Large intestine (tissue), 3 donors: ENCODE measurements around the gene SCAMP3. TPM values are rescaled to one million over a fixed set of nuclear protein-coding genes. Genes with fewer than 3 reads are reported as not detected.

Experiments
- DNase-seq, 2 donors: peaks; one replicate each; pipeline versions ENCODE4 v3.0.0 to v3.0.0-alpha.2; 2013
- H3K27ac ChIP-seq: one replicate; pipeline ENCODE4 v1.5.1; 2013; ENCODE audit warnings: low read length
- H3K27me3 ChIP-seq: 2 replicates; pipeline ENCODE4 v1.6.1; 2013; ENCODE audit warnings: low read length; ENCODE audit not compliant: control insufficient read depth, insufficient read depth
- H3K36me3 ChIP-seq: 2 replicates; pipeline ENCODE4 v1.6.1; 2013; ENCODE audit warnings: low read length; ENCODE audit not compliant: control insufficient read depth, insufficient read depth
- H3K4me1 ChIP-seq: one replicate; pipeline ENCODE4 v1.6.1; 2013; ENCODE audit warnings: low read length; ENCODE audit not compliant: control insufficient read depth, insufficient read depth
- H3K4me3 ChIP-seq: one replicate; pipeline ENCODE4 v1.5.1; 2013; ENCODE audit warnings: low read length
- H3K9me3 ChIP-seq: one replicate; pipeline ENCODE4 v1.6.1; 2013; ENCODE audit warnings: mild to moderate bottlenecking, low read depth, low read length, moderate library complexity; ENCODE audit not compliant: control insufficient read depth
- WGBS: methylation state at CpG from one replicate; pipeline ENCODE4 v1.1.5; 2013; ENCODE audit warnings: low lambda C conversion rate; ENCODE audit not compliant: insufficient coverage; 5-methylcytosine and 5-hydroxymethylcytosine counted together
- polyA plus RNA-seq: library from polyadenylated mRNA; unstranded; fragments of 120-200 nt; gene quantifications from one replicate; pipeline ENCODE4 v1.2.1, GENCODE V29; 2013

The SCAMP3 gene
- polyA plus RNA-seq, 1 donor, result 55.5 TPM

- peak within 1 kb of the TSS; percentile 69 for H3K4me3 ChIP-seq
- no CpG with 5 or more reads among the region's 61 CpGs for WGBS
- DNase-seq, result peak; percentile 98 to 99
- H3K27me3 ChIP-seq, result no peaks in the 10 kb centered on the region
- peaks cover 18% of the 10 kb centered on the region for H3K4me1 ChIP-seq
- no peaks in the 10 kb centered on the region for H3K9me3 ChIP-seq
- H3K36me3 ChIP-seq, result peaks cover 23% of the 10 kb centered on the region
- H3K27ac ChIP-seq, result peak within 1 kb of the TSS; percentile 94
These were observed 11.4 kb upstream of the SCAMP3 start, which contains the start of gene CLK2 for GRCh38 chr1:155273343-155274245. TSS of gene CLK2 (minus strand) at chr1:155273504. CDS start at chr1:155270977, 2,527 bp downstream.

GRCh38 chr1:155272466-155273342, 10.5 kb upstream of the SCAMP3 start:
- Histone ChIP-seq H3K27me3 (no peaks in the 10 kb centered on the region), H3K36me3 (peaks cover 32% of the 10 kb centered on the region), H3K4me3 (peak overlapping the region; percentile 69), H3K27ac (peak overlapping the region; percentile 94), H3K4me1 (peaks cover 15% of the 10 kb centered on the region), H3K9me3 (no peaks in the 10 kb centered on the region)
- 0% methylated on average over 9 of the region's 44 CpGs for WGBS
- DNase-seq, result peak in 1 of 2 donors; percentile 40

- WGBS, result no CpG with 5 or more reads among the region's 21 CpGs
- no peak overlapping the region for H3K27ac ChIP-seq
- H3K4me3 ChIP-seq, result no peak overlapping the region
- H3K4me1 ChIP-seq, result peaks cover 10% of the 10 kb centered on the region
- H3K27me3 ChIP-seq, result no peaks in the 10 kb centered on the region
- H3K36me3 ChIP-seq, result peaks cover 63% of the 10 kb centered on the region
- no peak for DNase-seq
- H3K9me3 ChIP-seq, result no peaks in the 10 kb centered on the region
These were observed 7.2 kb upstream of the SCAMP3 start for GRCh38 chr1:155269381-155269780.

GRCh38 chr1:155268630-155269029, 6.5 kb upstream of the SCAMP3 start:
- no peak overlapping the region for H3K27ac ChIP-seq
- no CpG with 5 or more reads among the region's 21 CpGs for WGBS
- H3K4me3 ChIP-seq, result no peak overlapping the region
- DNase-seq, result no peak
- H3K9me3 ChIP-seq, result no peaks in the 10 kb centered on the region
- no peaks in the 10 kb centered on the region for H3K27me3 ChIP-seq
- H3K4me1 ChIP-seq, result peaks cover 7% of the 10 kb centered on the region
- peaks cover 71% of the 10 kb centered on the region for H3K36me3 ChIP-seq

GRCh38 chr1:155267373-155267772, 5.2 kb upstream of the SCAMP3 start:
- Histone ChIP-seq H3K4me1 (peaks cover 4% of the 10 kb centered on the region), H3K27me3 (no peaks in the 10 kb centered on the region), H3K36me3 (peaks cover 77% of the 10 kb centered on the region), H3K9me3 (no peaks in the 10 kb centered on the region), H3K4me3 (no peak overlapping the region), H3K27ac (no peak overlapping the region)
- WGBS, result no CpG with 5 or more reads among the region's 2 CpGs
- DNase-seq, result no peak

- no peak overlapping the region for H3K4me3 ChIP-seq
- peaks cover 1% of the 10 kb centered on the region for H3K4me1 ChIP-seq
- no peaks in the 10 kb centered on the region for H3K27me3 ChIP-seq
- H3K27ac ChIP-seq, result no peak overlapping the region
- peaks cover 77% of the 10 kb centered on the region for H3K36me3 ChIP-seq
- 90% methylated on average over 2 of the region's 6 CpGs for WGBS
- H3K9me3 ChIP-seq, result no peaks in the 10 kb centered on the region
- DNase-seq, result no peak
These were observed 4.4 kb upstream of the SCAMP3 start for GRCh38 chr1:155266553-155266952.

GRCh38 chr1:155263067-155263466, 907 bp upstream of the SCAMP3 start:
- no peak overlapping the region for H3K27ac ChIP-seq
- no peak overlapping the region for H3K4me3 ChIP-seq
- no peak for DNase-seq
- no peaks in the 10 kb centered on the region for H3K27me3 ChIP-seq
- no CpG with 5 or more reads among the region's 11 CpGs for WGBS
- H3K4me1 ChIP-seq, result peaks cover 6% of the 10 kb centered on the region
- peaks cover 64% of the 10 kb centered on the region for H3K36me3 ChIP-seq
- H3K9me3 ChIP-seq, result no peaks in the 10 kb centered on the region

GRCh38 chr1:155261493-155261851, 688 bp downstream of the SCAMP3 start:
- peaks cover 57% of the 10 kb centered on the region for H3K36me3 ChIP-seq
- DNase-seq, result no peak

GRCh38 chr1:155260276-155260675, 1.9 kb downstream of the SCAMP3 start:
- H3K27me3 ChIP-seq, result no peaks in the 10 kb centered on the region
- H3K27ac ChIP-seq, result no peak overlapping the region
- WGBS, result no CpG with 5 or more reads among the region's 5 CpGs
- H3K4me3 ChIP-seq, result no peak overlapping the region
- H3K36me3 ChIP-seq, result peaks cover 47% of the 10 kb centered on the region
- H3K4me1 ChIP-seq, result peaks cover 12% of the 10 kb centered on the region
- no peak for DNase-seq
- H3K9me3 ChIP-seq, result no peaks in the 10 kb centered on the region

More at GRCh38 chr1:155261493-155261851, 688 bp downstream of the SCAMP3 start:
- Histone ChIP-seq H3K27ac (peak overlapping the region; percentile 75), H3K4me3 (peak overlapping the region; percentile 79), H3K27me3 (no peaks in the 10 kb centered on the region), H3K9me3 (no peaks in the 10 kb centered on the region), H3K4me1 (peaks cover 6% of the 10 kb centered on the region)
- WGBS, result no CpG with 5 or more reads among the region's 9 CpGs
